Fibroblast of skin of left quadriceps (primary cell): Measurements from ENCODE around the gene F12.
"Not testable (repeated sequence)": the region's sequence is repeated elsewhere in the genome, so short reads cannot be mapped to it uniquely, and the experiment has no call there.

Source experiments
- DNase-seq, 2 experiments: peaks; one replicate each; pipeline ENCODE4 v3.0.0-alpha.2; 2013; ENCODE audit warnings: low read depth in 2 of 2

F12 gene

DNA sequence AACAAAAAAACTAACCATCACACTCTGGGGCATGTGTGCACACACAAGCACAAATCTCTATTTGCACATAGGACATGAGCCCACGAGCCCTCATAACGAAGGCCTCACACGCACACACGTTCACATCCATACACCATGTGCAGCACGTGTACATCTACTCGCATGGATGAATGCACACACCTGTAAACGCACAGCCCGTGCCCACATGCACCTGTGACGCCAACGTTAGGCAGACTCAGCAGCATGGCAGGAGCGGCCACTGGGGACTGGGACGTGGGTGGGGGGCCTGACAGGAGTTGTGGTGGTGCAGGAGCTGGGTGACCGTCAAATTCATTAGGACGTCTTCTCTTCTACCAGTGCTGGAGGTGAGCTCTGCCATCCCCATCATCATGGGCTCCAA, 22.0 kb downstream of the F12 start:
- DNase-seq = no peak

DNA sequence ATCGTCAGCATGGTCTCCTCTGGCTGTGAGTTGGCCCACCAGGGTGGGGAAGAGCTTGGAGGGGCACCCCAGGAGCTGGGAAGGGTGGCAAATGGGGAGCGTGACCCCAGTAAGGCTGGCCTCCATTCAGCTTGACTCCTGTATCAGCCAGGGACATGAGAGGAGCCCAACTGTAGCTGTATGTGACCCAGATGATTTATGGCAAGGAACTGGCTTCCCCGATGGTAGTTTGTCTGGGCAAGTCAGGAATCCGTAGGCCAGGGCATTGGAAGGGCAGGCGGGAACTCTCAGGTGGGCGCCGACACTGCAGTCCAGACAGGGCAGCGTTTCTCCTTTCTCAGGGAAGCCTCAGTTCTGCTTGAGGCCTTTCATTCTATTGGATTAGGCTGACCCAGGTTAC, 22.8 kb downstream of the F12 start:
- no peak for DNase-seq

DNA sequence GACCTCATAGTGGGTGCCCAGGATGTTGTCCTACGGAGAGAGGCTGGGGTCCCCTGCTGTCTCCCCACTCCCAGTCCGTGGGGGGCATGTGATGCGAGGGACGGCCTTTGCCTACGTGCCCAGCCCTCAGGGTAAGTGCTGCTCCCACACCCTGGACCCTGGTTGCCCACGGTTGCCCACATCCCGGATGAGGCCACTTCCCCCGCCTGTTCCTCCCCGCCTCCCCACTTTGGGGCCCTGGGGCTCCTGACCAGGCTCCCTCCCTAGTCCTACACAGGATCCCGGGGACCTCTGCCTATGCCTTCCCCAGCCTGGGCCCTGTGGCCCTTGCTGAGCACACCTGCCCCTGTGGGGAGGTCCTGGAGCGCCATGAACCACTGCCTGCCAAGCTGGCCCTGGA, 23.6 kb downstream of the F12 start:
- DNase-seq = no peak

DNA sequence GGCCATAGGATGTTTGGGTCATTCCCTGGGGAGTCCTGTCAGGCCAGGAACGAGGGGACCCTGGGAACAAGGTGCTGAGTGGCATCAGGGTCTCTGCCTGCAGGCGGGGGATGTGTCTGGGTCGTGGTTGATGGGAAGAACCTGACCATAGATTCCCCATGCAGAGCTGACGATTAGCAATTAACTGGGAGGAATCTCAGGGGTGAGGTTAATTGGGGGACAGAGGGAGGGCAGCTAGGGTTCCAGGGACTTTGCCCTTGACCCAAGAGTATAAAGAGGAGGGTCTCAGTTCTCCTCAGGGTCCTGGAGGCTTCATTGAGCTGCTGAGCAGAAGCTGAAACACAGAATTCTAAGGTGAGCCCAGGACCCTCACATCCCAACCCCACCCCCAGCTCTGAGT, 25.2 kb downstream of the F12 start, which contains the start of gene SLC34A1:
Gene SLC34A1 (plus strand): TSS at position 301 of the 400 bp plus-strand sequence. CDS start 1,308 bp downstream, outside the sequence.
- DNase-seq = no peak

DNA sequence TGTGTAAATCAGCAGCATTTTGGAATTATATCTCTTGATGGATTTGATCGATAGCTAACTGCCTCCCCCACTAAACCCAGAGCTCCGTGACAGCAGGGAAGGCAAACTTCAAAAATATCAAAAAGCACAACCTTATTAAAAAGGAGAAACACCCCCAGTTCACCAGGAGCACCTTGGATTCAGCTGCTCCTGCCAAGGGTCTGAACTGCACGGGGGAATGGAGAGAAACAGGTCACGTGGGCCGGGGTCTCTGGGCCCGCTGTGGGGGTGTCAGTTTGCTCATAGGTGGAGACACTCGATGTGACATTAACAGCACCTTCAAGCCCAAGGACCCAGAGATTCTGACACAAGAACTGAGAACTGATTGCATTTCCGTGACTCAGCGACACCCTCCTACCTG, 26.2 kb downstream of the F12 start:
- no peak for DNase-seq

DNA sequence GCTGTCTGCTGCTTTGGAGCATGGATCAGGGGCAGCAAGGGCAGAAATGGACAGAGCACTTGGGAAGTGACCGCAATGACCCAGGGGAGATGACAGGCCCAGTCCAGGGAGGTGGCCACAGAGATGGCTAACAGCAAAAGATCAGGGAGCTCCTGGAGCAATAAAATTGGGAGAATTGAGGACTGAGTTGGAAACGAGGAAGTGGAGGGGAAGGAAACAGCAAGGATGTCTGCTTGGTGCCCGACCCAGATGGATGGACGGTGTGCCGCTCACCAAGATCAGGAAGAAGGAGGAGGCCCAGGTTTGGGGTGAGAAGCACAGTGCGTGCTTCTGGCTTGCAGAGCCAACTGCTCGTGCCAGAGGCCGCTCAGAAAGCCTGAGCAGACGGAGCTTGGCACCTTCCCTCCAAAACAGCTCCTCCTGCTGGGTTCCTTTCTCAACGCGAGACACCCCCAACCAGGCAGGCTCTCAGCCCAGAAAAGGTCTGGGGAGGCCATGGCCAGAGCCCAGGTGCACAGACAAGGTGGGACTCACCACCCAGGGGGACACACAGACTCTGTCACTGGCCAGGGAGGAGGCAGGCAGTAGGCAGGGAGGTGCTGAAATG, 26.8 kb downstream of the F12 start:
- DNase-seq = no peak

DNA sequence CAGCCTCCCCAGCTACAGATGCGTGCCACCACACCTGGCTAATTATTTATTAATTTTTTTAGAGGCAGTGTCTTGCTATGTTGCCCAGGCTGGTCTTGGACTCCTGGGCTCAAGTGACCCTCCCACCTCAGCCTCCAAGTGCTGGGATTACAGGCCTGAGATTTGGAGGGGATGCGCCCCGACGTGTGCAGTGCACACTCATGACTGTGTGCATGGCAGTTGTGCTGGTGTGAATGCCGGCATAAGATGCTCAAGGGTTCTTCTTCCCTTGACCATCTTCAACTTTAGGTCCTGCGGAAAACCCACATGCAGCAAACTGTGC, 28.6 kb downstream of the F12 start:
- DNase-seq = no peak

DNA sequence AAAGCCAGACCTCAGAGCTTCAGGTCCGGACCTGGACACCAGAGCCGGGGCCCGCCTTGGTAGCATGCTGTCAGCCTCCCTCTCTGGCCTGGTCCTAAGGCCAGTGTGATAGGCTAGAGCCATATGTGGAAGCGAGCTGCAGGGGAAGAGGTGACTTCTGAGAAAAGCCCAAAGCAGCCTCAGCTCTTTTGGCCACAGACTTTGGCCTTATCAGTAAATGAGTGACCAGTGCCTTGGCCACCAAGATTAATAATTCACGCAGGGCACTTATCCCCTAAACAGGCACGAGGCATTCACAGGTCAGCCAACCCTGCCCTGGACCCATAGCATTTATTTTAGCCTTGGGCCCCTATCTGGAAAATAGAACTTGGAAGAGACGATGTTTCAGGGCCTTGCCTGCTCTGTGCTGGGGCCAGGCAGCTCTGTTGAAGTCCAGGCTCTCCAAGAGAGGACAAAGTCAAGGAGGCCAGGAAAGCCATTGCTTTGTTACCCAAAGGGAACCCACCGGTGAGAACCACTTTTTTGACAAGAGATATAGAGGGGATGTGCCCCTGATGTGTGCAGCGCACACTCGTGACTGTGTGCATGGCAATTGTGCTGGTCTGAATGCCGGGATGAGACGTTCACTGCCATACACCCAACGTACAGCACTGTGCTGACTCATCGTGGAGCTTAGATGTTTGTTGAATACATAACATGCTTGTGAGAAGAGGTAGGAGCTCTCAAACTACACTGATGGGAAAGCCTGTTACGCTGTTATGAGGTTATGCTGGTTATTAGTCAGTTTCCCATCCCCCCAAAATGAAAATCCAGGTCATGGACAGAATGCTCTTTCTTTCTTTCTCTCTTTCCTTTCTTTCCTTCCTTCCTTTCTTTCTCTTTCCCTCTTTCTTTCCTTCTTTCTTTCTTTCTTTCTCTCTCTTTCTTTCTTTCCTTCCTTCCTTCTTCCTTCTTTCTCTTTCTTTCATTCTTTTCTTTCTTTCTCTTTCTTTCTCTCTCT, 30.2 kb downstream of the F12 start:
- DNase-seq = peak; percentile 58 to 60

DNA sequence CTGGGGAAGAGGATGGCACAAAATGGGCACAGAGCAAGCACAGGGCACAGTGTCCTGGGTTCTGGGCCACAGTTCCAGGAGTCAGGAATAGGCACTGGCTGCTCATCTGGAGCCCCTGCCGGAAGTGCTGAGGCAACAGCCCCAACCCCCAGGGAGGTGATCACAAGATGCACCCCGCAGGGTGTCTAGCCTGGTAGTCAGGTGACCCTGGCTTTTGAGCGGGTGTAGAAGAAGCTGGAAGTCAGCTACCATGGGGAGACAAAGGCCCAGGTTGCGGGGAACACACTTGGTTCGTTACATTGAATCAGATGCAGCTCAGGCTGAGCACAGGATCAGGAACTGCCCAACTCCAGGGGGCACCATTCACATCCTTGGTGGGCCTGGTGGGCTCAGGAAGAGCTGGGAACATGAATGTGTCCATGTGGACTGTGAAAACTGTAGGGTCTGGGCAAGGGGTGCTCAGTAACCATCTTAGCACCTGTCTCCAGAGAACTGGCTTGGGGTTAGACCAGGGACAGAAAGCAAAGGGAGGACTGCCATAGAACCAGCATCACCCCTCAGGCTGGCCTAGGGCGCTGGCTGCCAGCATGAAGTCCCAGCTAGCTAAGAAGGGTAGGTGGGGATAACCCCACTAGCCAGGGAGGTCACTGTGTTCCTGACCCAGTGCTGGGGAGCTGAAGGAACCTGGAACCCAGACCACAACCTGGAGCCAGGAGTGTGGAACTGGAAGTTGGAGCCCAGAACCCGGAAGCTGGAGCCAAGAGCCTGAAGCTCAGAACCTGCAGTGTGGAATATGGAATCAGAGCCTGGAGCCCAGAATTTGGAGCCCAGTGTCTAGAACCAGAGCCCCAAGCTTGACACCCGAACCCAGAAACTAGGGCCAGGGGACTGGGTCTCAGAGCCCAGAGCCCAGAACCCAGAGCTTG, 31.2 kb downstream of the F12 start:
- DNase-seq = no peak

DNA sequence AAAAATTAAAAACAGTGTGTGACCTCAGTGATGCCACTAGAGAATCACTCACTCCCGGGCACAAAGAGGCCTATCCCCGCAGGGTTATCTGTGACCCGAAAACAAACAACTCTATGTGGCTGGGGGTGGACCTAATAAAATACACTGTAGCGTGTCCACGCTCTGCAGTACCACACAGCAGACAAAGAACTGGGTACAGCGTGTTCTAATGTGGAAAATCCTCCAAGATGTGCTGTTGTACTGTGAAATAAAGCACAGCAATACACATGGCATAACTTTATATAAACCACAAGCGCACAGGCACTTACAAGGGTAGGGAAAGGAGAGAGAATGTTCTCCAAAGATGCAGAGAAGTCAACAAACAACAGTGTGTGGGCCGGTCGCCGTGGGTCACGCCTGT, 33.3 kb downstream of the F12 start:
- no peak for DNase-seq

DNA sequence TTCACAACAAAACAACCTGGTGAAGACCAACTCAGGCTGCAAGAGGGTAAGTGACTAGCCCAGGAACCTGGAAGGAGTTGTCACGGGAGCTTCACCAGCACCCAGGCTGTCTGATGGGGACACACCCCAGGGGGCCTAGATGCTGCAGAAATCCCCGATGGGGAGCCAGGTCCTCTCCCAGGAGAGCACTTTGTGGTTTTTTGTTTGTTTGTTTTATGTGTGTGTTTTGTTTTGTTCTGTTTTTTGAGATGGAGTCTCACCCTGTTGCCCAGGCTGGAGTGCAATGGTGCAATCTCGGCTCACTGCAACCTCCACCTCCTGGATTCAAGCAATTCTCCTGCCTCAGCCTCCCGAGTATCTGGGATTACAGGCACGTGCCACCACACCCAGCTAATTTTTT, 33.8 kb downstream of the F12 start:
- DNase-seq = not testable (repeated sequence)

DNA sequence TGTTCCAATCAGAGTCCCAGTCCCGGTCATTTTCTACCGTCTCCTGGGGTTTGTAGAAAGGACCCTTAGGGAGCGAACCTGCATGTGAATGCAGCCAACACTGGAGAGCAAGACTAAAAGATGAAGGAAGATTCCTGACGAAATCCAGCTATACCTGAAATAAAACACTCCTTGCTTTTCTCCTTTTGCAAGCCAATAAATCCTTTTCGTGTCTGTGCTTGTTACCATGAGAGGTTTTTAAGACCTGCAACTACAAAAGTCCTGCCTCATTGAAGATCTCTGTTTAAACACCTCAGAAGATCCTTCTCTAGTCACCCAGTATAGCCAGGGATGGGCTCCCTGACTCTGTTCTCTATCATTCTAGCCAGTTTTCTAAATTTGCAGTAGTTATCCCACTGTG, 35.2 kb downstream of the F12 start:
- no peak for DNase-seq

DNA sequence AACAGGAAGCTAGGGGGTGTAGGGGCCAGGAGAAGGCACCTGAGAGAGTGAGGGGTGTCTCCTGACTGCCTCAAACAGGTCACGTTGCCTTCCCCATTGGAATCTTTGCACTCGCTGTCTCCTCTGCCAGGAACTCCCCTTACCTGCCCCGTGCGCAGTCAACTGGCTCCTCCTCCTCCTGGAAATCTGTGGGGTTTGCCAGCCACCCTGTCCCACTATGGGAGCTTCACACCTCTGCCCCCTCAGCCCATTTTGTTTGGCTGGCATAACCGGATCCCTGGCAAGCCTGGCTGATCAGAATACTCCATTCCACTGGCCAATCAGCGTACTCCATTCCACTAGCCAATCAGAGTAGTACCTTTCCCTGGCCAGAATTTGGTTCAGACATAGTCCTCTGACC, 35.6 kb downstream of the F12 start:
- no peak for DNase-seq

DNA sequence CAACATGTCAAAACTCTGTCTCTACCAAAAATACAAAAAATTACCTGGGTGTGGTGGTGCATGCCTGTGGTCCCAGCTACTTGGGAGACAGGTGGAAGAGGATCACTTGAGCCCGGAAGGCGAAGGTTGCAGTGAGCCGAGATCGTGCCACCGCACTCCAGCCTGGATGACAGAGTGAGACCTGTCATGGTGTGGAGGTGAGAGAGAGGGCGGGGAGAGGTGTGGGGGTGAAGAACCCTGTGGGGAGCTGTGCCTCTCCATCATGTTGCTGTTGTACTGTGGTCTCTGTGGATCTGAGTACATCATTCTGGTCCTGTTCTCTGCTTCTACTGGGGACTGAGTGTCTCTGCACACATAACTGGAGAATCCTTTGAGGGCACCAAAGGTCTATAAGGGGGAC, 36.5 kb downstream of the F12 start:
- no peak for DNase-seq

DNA sequence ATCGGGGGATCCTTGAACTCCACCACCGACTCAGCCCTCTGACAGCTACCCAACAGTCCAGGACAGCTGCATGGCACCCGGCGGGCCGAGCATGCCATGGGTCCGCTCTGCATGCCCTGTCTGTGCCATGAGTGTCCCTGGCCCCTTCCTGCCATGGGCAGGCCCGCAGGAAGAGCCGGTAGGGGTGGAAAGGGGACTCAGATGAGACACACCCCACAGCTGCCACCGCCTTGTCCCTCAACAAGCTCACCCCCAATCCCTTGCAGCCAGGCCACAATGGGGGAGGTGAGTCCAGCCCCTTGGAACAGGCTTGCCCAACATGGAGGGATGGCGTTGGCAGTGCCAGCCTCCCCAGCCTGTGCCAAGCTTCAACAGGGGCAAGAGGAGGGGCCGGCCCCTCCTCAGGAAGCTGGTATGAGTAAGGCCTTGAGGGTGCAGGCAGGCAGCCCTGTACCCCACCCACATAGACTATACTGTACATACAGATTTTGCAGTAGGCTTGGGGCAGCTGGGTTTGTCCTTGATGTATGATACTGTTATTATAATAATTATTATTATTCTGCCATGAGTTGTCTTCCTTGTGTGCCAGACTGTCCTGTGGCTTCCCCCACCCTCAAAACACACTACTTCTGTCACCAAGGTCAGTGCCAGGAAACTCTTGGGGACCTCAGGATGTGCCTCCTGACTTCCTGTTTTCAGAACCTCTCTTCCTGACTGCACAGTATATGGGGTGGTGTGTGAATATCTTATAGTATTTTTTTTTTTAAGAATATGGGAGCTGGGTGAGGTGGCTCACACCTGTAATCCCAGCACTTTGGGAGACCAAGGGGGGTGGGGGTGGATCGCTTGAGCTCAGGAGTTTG, 37.1 kb downstream of the F12 start:
- DNase-seq = no peak

DNA sequence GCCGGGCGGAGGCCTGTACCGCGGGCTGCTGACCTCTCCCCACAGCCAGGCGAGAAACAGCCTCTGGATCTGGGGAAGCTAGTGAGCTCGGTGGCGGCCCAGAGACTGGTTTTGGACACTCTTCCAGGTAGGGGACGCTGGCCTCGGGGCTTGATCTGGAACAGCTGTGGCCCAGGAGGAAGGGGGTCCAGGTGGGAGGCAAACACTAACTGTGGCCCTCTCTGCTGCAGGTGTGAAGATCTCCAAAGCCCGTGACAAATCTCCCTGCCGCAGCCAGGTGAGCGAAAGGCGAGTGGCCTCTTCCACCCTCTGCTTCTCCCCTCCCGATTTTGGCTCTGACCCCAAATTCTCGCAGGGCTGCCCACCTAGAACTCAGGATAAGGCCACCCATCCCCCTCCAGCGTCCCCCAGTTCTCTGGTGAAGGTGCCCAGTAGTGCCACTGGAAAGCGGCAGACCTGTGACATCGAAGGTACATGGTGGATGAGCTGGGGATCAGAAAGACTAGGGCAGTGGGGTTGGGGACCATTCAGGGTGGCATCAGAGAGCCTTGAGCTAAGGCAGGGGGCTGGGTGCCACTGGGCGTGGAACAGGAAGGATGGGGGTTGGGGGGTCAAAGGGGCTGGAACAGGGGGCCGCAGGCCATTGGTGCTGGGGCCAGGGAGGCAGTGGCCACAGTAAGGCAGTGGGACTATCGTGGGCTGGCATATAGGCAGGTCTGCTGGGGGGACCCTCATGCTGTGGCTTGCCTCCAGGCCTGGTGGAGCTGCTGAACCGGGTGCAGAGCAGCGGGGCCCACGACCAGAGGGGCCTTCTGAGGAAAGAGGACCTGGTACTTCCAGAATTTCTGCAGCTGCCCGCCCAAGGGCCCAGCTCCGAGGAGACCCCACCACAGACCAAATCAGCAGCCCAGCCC, 38.0 kb downstream of the F12 start:
- DNase-seq = no peak

DNA sequence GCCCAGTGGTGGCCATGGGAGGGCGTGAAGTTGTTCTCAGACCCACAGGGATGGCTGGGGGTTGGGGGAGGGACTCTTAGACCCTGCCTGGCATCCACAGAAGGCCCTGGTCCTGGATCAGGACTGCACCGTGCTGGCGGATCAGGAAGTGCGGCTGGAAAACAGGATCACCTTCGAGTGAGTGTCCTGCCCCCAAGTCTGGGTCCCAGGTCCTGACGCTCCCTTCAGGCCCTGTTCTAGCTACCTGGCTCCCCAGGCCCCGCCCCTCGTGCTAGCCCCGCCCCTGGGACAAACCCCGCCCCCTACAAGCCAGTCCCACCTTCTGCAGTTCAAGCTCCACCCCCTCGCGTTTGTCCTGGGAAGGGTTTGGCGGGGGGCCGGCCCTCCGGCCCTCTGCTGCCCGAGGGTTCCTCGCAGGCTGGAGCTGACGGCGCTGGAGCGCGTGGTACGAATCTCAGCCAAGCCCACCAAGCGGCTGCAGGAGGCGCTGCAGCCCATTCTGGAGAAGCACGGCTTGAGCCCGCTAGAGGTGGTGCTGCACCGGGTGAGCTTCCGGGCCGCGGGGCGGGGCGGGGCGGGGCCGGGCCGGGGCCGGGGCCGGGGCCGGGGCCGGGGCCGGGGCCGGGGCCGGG, 38.8 kb downstream of the F12 start:
- DNase-seq = peak; percentile 55 to 60

DNA sequence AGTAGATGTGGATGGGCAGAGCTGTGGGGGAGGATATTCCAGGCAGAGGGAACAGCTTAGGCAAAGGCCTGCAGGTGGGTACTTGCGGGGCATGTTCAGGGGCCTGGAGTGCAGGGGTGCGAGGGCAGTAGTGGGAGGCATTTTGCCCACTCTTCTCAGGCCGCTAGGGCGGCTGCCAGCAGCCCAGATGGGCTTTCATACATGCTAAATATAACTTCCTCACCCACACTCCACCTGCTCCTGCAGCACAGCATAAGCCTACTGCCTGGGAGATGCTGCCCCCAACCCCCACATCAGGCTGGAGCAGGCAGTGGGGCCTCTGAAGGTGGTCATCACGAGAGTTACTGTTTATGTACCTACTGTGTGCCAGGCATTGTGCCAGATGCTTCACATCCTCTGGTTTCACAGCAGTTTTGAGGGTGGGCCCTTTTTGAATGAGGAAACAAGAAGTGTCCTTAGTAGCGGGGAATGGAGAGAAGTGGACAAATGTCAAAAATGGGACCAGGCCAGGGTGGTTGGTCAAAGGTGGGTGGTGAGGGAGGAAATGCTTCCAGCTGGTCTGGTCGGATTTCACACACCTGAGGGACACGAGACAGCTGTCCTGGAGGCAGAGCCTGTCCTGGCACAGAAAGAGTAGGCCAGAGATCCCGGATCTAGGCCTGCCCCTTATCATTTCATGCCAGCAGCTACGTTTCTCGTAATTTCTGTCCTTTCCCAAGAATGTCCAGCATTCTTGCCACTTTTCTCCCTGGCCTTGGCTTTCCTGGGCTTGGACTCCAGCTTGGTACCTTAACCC, 39.5 kb downstream of the F12 start:
- DNase-seq = no peak
